ENCODE data around the gene NRXN3. TPM values are rescaled to one million over a fixed set of nuclear protein-coding genes. Genes with fewer than 3 reads are reported as not detected.
A peak's percentile ranks its signal among the peaks of the same experiment; 100 is the strongest.

The NRXN3 gene
- polyA plus RNA-seq, 1 donor from 2014 or later, result 110 TPM

- TF ChIP-seq EP300 (conservative IDR thresholded peaks at IDR 0.05; ENCODE audit: poor library complexity, severe bottlenecking), result no peak
- no peak for TF ChIP-seq REST (IDR thresholded peaks at IDR 0.05; ENCODE audit: borderline replicate concordance)
- no peak for TF ChIP-seq TAF1 (IDR thresholded peaks at IDR 0.05; ENCODE audit: low read depth)
- no peak for TF ChIP-seq EZH2 (IDR thresholded peaks at IDR 0.05; ENCODE audit: borderline replicate concordance, insufficient read depth, low read length, poor library complexity, severe bottlenecking)
- TF ChIP-seq RAD21 (conservative IDR thresholded peaks at IDR 0.05), result no peak
- TF ChIP-seq SMC3 (conservative IDR thresholded peaks at IDR 0.05; ENCODE audit: poor library complexity), result no peak
- TF ChIP-seq MXI1 (conservative IDR thresholded peaks at IDR 0.05; ENCODE audit: poor library complexity, severe bottlenecking), result no peak
- TF ChIP-seq CTCF (IDR thresholded peaks at IDR 0.05; ENCODE audit: poor library complexity, severe bottlenecking), result no peak
- no peak for TF ChIP-seq POLR2AphosphoS5 (IDR thresholded peaks at IDR 0.05)
- no peaks in the 10 kb centered on the region for H3K9me2 ChIP-seq (ENCODE audit: insufficient read depth, low read length)
- H3F3A ChIP-seq (ENCODE audit: insufficient read depth, low read length, poor library complexity, severe bottlenecking), result no peaks in the 10 kb centered on the region
- H3K27me3 ChIP-seq (ENCODE audit: insufficient read depth, low read depth, low read length), result no peaks in the 10 kb centered on the region
- H3K4me3 ChIP-seq (ENCODE audit: low read length), result no peak overlapping the region
- no peak overlapping the region for H3K4me2 ChIP-seq (ENCODE audit: low read length)
- H3K9ac ChIP-seq (ENCODE audit: low read length), result no peak overlapping the region
- H3K9me3 ChIP-seq (ENCODE audit: low read length), result no peaks in the 10 kb centered on the region
- no peak overlapping the region for H2AFZ ChIP-seq (ENCODE audit: low read depth, low read length)
- H4K20me1 ChIP-seq (ENCODE audit: insufficient read depth), result no peaks in the 10 kb centered on the region
- no peaks in the 10 kb centered on the region for H3K79me2 ChIP-seq (replicated peaks; ENCODE audit: insufficient read depth, low read length)
- H3K36me3 ChIP-seq (ENCODE audit: insufficient read depth, low read length), result no peaks in the 10 kb centered on the region
- H3K27ac ChIP-seq (ENCODE audit: low read length), result no peak overlapping the region
These were observed 964.2 kb downstream of the NRXN3 start for GRCh38 chr14:79134361-79134760.

- Histone ChIP-seq H3K4me2 (ENCODE audit: low read length) (no peak overlapping the region), H3K9me3 (ENCODE audit: low read length) (no peaks in the 10 kb centered on the region), H3K9me2 (ENCODE audit: insufficient read depth, low read length) (no peaks in the 10 kb centered on the region), H3K4me3 (ENCODE audit: low read length) (peak overlapping the region; percentile 15), H3K27me3 (ENCODE audit: insufficient read depth, low read depth, low read length) (no peaks in the 10 kb centered on the region), H3K27ac (ENCODE audit: low read length) (peak overlapping the region; percentile 18), H3F3A (ENCODE audit: insufficient read depth, low read length, poor library complexity, severe bottlenecking) (no peaks in the 10 kb centered on the region), H3K9ac (ENCODE audit: low read length) (no peak overlapping the region), H2AFZ (ENCODE audit: low read depth, low read length) (no peak overlapping the region), H3K36me3 (ENCODE audit: insufficient read depth, low read length) (no peaks in the 10 kb centered on the region), H4K20me1 (ENCODE audit: insufficient read depth) (no peaks in the 10 kb centered on the region), H3K79me2 (replicated peaks; ENCODE audit: insufficient read depth, low read length) (no peaks in the 10 kb centered on the region)
- no peak for TF ChIP-seq MXI1 (conservative IDR thresholded peaks at IDR 0.05; ENCODE audit: poor library complexity, severe bottlenecking)
- TF ChIP-seq REST (IDR thresholded peaks at IDR 0.05; ENCODE audit: borderline replicate concordance), result peak; percentile 80
These were observed 966.2 kb downstream of the NRXN3 start for GRCh38 chr14:79136071-79137044.
